IMR-90 (cell line): Measurements from ENCODE around the gene KLHL29. TPM values are rescaled to one million over a fixed set of nuclear protein-coding genes. Genes with fewer than 3 reads are reported as not detected.
A peak's percentile ranks its signal among the peaks of the same experiment; 100 is the strongest.

Source experiments
- ATAC-seq: fragments of 200-7000 bp; cut with Tn5 transposase; 2 replicates; pipeline ENCODE4 v1.9.1; 2020; ENCODE audit warnings: low read depth, mild to moderate bottlenecking, moderate library complexity
- BruUV-seq: library from RNA; stranded (reverse); fragments of 400-500 nt; replicated peaks from 2 replicates; lab custom pipeline; 2021; lab: Mats Ljungman, UMichigan
- CTCF ChIA-PET: fragments of 300-600 bp; formaldehyde crosslinking; extraction: SDS; loops from one replicate; lab custom pipeline; 2021; ENCODE audit warnings: antibody characterized with exemption; lab: Yijun Ruan, JAX
- POLR2A ChIA-PET: fragments of 300-600 bp; sonication (Branson Sonifier 250); formaldehyde crosslinking; loops from one replicate; lab custom pipeline; 2022; ENCODE audit warnings: antibody characterized with exemption; ENCODE audit not compliant: unreplicated experiment; lab: Charles Lee
- DNase-seq: peaks from one replicate; pipeline ENCODE4 v3.0.0; 2013
- H2AFZ ChIP-seq: replicated peaks from 2 replicates; pipeline ENCODE3; 2013; ENCODE audit warnings: low read length, mild to moderate bottlenecking; ENCODE audit not compliant: poor library complexity
- H2AK5ac ChIP-seq: 2 replicates; pipeline ENCODE4 v1.6.1; 2013; ENCODE audit warnings: low read depth, low read length, inconsistent platforms
- H2AK9ac ChIP-seq: replicated peaks from 2 replicates; pipeline ENCODE3; 2013; ENCODE audit warnings: mild to moderate bottlenecking, low read depth, low read length, moderate library complexity; ENCODE audit not compliant: poor library complexity
- H2BK120ac ChIP-seq: 2 replicates; pipeline ENCODE4 v1.6.1; 2013; ENCODE audit warnings: low read depth, low read length, inconsistent platforms
- H2BK15ac ChIP-seq: 3 replicates; pipeline ENCODE4 v1.6.1; 2013; ENCODE audit warnings: low read depth, low read length, inconsistent platforms
- H2BK20ac ChIP-seq: 2 replicates; pipeline ENCODE4 v1.6.1; 2013; ENCODE audit warnings: low read depth, mild to moderate bottlenecking, inconsistent platforms, low read length, moderate library complexity
- H2BK5ac ChIP-seq: 2 replicates; pipeline ENCODE4 v1.6.1; 2013; ENCODE audit warnings: mild to moderate bottlenecking, low read depth, low read length, inconsistent platforms; ENCODE audit not compliant: poor library complexity, severe bottlenecking
- H3K14ac ChIP-seq: replicated peaks from 2 replicates; pipeline ENCODE4 v1.6.1; 2013; ENCODE audit warnings: low read depth, low read length, inconsistent platforms
- H3K18ac ChIP-seq: 2 replicates; pipeline ENCODE4 v1.6.1; 2013; ENCODE audit warnings: low read depth, low read length, control low read depth
- H3K23ac ChIP-seq: 2 replicates; pipeline ENCODE4 v1.6.1; 2013; ENCODE audit warnings: low read depth, low read length, inconsistent platforms
- H3K27ac ChIP-seq: 2 replicates; pipeline ENCODE4 v1.5.1; 2013; ENCODE audit warnings: mild to moderate bottlenecking, control low read depth, low read length; ENCODE audit not compliant: insufficient read depth
- H3K27me3 ChIP-seq: 2 replicates; pipeline ENCODE4 v1.6.1; 2013; ENCODE audit warnings: low read length; ENCODE audit not compliant: control insufficient read depth, insufficient read depth
- H3K36me3 ChIP-seq: 2 replicates; pipeline ENCODE4 v1.6.1; 2013; ENCODE audit warnings: low read length, mixed read lengths; ENCODE audit not compliant: control insufficient read depth, insufficient read depth
- H3K4ac ChIP-seq: 2 replicates; pipeline ENCODE4 v1.6.1; 2013; ENCODE audit warnings: low read depth, low read length, inconsistent platforms
- H3K4me1 ChIP-seq: 2 replicates; pipeline ENCODE4 v1.6.1; 2013; ENCODE audit warnings: low read length, mixed read lengths; ENCODE audit not compliant: control insufficient read depth, insufficient read depth
- H3K4me2 ChIP-seq: 2 replicates; pipeline ENCODE4 v1.6.1; 2013; ENCODE audit warnings: low read depth, mild to moderate bottlenecking, control low read depth, low read length, moderate library complexity
- H3K4me3 ChIP-seq: 2 replicates; pipeline ENCODE4 v1.5.1; 2013; ENCODE audit warnings: low read depth, mild to moderate bottlenecking, control low read depth, low read length, moderate library complexity; ENCODE audit not compliant: insufficient read depth
- H3K56ac ChIP-seq: 2 replicates; pipeline ENCODE4 v1.6.1; 2013; ENCODE audit warnings: low read length, inconsistent platforms; ENCODE audit not compliant: insufficient read depth; ENCODE audit errors: extremely low read depth
- H3K79me1 ChIP-seq, 2 experiments: 2 replicates each; pipeline ENCODE4 v1.6.1; 2013; ENCODE audit warnings: low read length in 2 of 2, inconsistent platforms in 1 of 2, low read depth in 1 of 2
- H3K9ac ChIP-seq: 2 replicates; pipeline ENCODE4 v1.6.1; 2013; ENCODE audit warnings: low read depth, low read length, control low read depth
- H3K9me1 ChIP-seq: 2 replicates; pipeline ENCODE4 v1.6.1; 2013; ENCODE audit warnings: low read length, inconsistent platforms; ENCODE audit not compliant: insufficient read depth
- H3K9me3 ChIP-seq: 2 replicates; pipeline ENCODE4 v1.6.1; 2013; ENCODE audit warnings: low read length; ENCODE audit not compliant: control insufficient read depth, insufficient read depth
- H4K20me1 ChIP-seq: 2 replicates; pipeline ENCODE4 v1.6.1; 2013; ENCODE audit warnings: low read length, inconsistent platforms; ENCODE audit not compliant: insufficient read depth
- H4K5ac ChIP-seq: 2 replicates; pipeline ENCODE4 v1.6.1; 2013; ENCODE audit warnings: mild to moderate bottlenecking, low read depth, low read length, control low read depth
- H4K8ac ChIP-seq, 2 experiments: 2 replicates each; pipeline ENCODE4 v1.6.1; 2013; ENCODE audit warnings: low read depth in 2 of 2, low read length in 2 of 2, control low read depth in 1 of 2, inconsistent platforms in 1 of 2
- H4K91ac ChIP-seq: 2 replicates; pipeline ENCODE4 v1.6.1; 2013; ENCODE audit warnings: low read depth, low read length, inconsistent platforms; ENCODE audit not compliant: insufficient read depth
- BHLHE40 ChIP-seq: fragments of 150-350 bp; IDR thresholded peaks from 2 replicates; pipeline ENCODE4 v1.6.1; 2016; ENCODE audit warnings: mild to moderate bottlenecking, low read depth, low read length
- CEBPB ChIP-seq: IDR thresholded peaks from 2 replicates; pipeline ENCODE4 v1.6.1; 2012; ENCODE audit warnings: low read depth, low read length, improper control_type of control experiment
- CHD1 ChIP-seq: IDR thresholded peaks from 2 replicates; pipeline ENCODE4 v1.6.1; 2012; ENCODE audit warnings: low read depth, low read length, improper control_type of control experiment
- FOS ChIP-seq: fragments of 150-350 bp; IDR thresholded peaks from 2 replicates; pipeline ENCODE4 v1.6.1; 2016; ENCODE audit warnings: low read depth, low read length
- MAFK ChIP-seq: IDR thresholded peaks from 2 replicates; pipeline ENCODE4 v1.6.1; 2012; ENCODE audit warnings: low read depth, low read length, improper control_type of control experiment
- MAZ ChIP-seq: IDR thresholded peaks from 2 replicates; pipeline ENCODE4 v1.6.1; 2012; ENCODE audit warnings: low read depth, mild to moderate bottlenecking, low read length, improper control_type of control experiment, moderate library complexity, borderline replicate concordance
- NFE2L2 ChIP-seq: fragments of 150-350 bp; IDR thresholded peaks from 2 replicates; pipeline ENCODE4 v1.6.1; 2016; ENCODE audit warnings: low read depth, mild to moderate bottlenecking, low read length
- POLR2A ChIP-seq: IDR thresholded peaks from 2 replicates; pipeline ENCODE4 v1.6.1; 2012; ENCODE audit warnings: mild to moderate bottlenecking, low read depth, low read length
- RCOR1 ChIP-seq: IDR thresholded peaks from 2 replicates; pipeline ENCODE4 v1.6.1; 2012; ENCODE audit warnings: mild to moderate bottlenecking, low read length, improper control_type of control experiment; ENCODE audit not compliant: insufficient replicate concordance
- RFX5 ChIP-seq: IDR thresholded peaks from 2 replicates; pipeline ENCODE4 v1.8.0; 2012; ENCODE audit warnings: low read depth, mild to moderate bottlenecking, low read length, moderate library complexity
- SMC3 ChIP-seq: fragments of 150-350 bp; IDR thresholded peaks from 2 replicates; pipeline ENCODE4 v1.6.1; 2016; ENCODE audit warnings: low read depth, mild to moderate bottlenecking, antibody characterized with exemption, low read length, moderate library complexity
- USF2 ChIP-seq: fragments of 150-350 bp; IDR thresholded peaks from 2 replicates; pipeline ENCODE4 v1.6.1; 2017; ENCODE audit warnings: mild to moderate bottlenecking, antibody characterized with exemption, low read length, low read depth
- WGBS, 2 experiments: methylation state at CpG; one replicate each; pipeline versions ENCODE4 v1.1.5 to v1.1.7; 2013; ENCODE audit warnings: missing lambda C conversion rate in 2 of 2; ENCODE audit not compliant: insufficient read length in 1 of 2; ENCODE audit errors: extremely low coverage in 2 of 2; 5-methylcytosine and 5-hydroxymethylcytosine counted together
- dilution Hi-C: fragments of 300-500 bp; cut with HindIII; formaldehyde crosslinking; loops from one replicate; pipeline ENCODE4 v1.14.3; 2018; ENCODE audit warnings: low sequenced_read_pairs; ENCODE audit not compliant: unreplicated experiment
- in situ Hi-C: fragments of 300-500 bp; cut with MboI; formaldehyde crosslinking; loops from 3 replicates; pipeline ENCODE4 v1.14.3; 2019; ENCODE audit warnings: low sequenced_read_pairs, inconsistent platforms, mixed read lengths
- intact Hi-C: fragments of 100-400 bp; cut with micrococcal nuclease; formaldehyde crosslinking; loops from 2 replicates; pipeline ENCODE4 v1.10.0; 2022
- polyA plus RNA-seq, 3 experiments: library from polyadenylated mRNA; depleted of rRNA; stranded (reverse); fragments of >200 nt; gene quantifications; 2 replicates each; pipeline ENCODE4 v1.2.3, GENCODE V29; 2012; ENCODE audit warnings: low replicate concordance in 1 of 3
- total RNA-seq: library from RNA; depleted of rRNA; stranded (reverse); fragments of >200 nt; gene quantifications from 2 replicates; pipeline ENCODE4 v1.2.3, GENCODE V29; 2012

The KLHL29 gene
- total and polyA plus RNA-seq, 2 of the 4 experiments (the other 2 are of a cell fraction): 2.0 to 8.0 TPM

DNA sequence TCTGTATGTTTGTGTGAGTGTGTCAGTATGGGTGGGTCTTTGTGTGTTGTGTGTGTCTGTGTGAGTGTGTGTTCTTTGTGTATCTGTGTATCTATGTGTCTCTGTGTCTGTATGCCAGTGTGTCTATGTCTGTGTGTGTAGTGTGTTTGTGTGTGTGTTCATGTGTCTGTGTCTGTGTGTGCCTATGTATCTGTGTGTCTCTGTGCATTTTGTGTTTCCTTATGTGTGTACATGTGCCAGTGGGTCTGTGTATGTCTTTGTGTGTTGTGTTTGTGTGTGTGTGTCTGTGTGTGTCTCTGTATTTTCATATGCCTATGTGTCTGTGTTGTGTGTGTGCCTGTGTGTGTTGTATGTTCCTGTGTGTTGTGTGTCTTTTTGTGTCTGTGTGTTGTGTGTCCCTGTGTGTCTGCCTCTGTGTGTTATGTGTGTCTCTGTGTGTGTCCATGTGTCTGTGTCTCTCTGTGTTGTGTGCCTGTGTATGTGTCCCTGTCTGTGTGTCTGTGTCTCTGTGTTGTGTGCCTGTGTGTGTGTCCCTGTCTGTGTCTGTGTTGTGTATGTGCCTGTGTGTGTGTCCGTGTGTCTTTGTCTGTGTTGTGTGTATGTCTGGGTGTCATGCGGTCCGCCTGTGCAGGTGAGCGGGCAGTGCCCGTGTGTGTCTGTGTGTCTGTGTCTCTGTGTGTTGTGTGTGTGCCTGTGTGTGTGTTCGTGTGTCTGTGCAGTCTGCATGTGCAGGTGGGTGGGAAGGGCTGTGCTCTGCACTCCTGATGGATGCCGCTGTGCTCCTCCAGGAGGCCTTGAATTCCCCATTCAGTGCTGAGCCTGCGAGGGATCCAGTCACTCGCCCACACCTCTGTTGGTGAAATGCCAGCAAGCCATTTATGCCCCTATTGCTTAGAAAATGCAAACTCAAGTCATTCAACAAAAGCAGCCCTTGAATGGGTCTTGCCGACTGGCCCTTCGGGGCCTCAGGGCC lies 37.4 kb downstream of the KLHL29 start:
- Histone ChIP-seq H2AFZ (no peak overlapping the region), H2BK120ac (peak overlapping the region; percentile 73), H3K4me2 (no peak overlapping the region), H4K20me1 (peaks cover 6% of the 10 kb centered on the region; the same call in 1 of the 2 replicates), H3K36me3 (no peaks in the 10 kb centered on the region), H4K5ac (peak overlapping the region; percentile 53), H3K9me1 (peaks cover 45% of the 10 kb centered on the region), H2BK15ac (peak overlapping the region; percentile 93; the same call in 2 of the 3 replicates), H3K4ac (peak overlapping the region; percentile 90), H3K14ac (peak overlapping the region; percentile 74), H3K4me1 (peaks cover 47% of the 10 kb centered on the region), H2AK5ac (peak overlapping the region; percentile 99), H4K8ac (peak overlapping the region; percentile 14 to 56; a peak in 3 of 4 replicates), H3K27me3 (no peaks in the 10 kb centered on the region), H2BK20ac (peak overlapping the region; percentile 39), H3K27ac (no peak overlapping the region; the same call in 1 of the 2 replicates), H2AK9ac (no peak overlapping the region), H2BK5ac (peak overlapping the region; percentile 72), H3K56ac (no peak overlapping the region), H3K23ac (peak overlapping the region; percentile 73; the same call in 1 of the 2 replicates), H4K91ac (peak overlapping the region; percentile 67), H3K79me1 (peaks cover 27 to 66% of the 10 kb centered on the region in 2 experiments), H3K4me3 (no peak overlapping the region), H3K9ac (no peak overlapping the region), H3K9me3 (no peaks in the 10 kb centered on the region), H3K18ac (peak overlapping the region; percentile 62)
- BruUV-seq: no TSS peak
- whole genome bisulfite sequencing, 2 experiments: 89% methylated on average over 6 of the region's 11 CpGs; no CpG with 5 or more reads in 1 of the 2 experiments
- in situ Hi-C loops: no loop called here
- ATAC-seq: no peak
- TF ChIP-seq RFX5 (no peak), NFE2L2 (no peak), FOS (no peak), MAFK (no peak), CEBPB (no peak), CHD1 (no peak), BHLHE40 (no peak), RCOR1 (no peak), MAZ (no peak), USF2 (no peak), SMC3 (no peak), POLR2A (no peak)
- dilution Hi-C loops: no loop called here
- ChIA-PET POLR2A (no interaction called here), CTCF (no interaction called here)
- DNase-seq: no peak
- intact Hi-C loops: no loop called here
